ENCODE measurements around the gene PRDM9. TPM values are rescaled to one million over a fixed set of nuclear protein-coding genes. Genes with fewer than 3 reads are reported as not detected.
"Not testable (repeated sequence)": the region's sequence is repeated elsewhere in the genome, so short reads cannot be mapped to it uniquely, and the experiment has no call there.

Gene PRDM9
- total RNA-seq (not detected), polyA plus RNA-seq (not detected)

- Histone ChIP-seq H3K36me3 (ENCODE audit: insufficient read depth) (no peaks in the 10 kb centered on the region), H3K27ac (ENCODE audit: low read depth) (no peak within 1 kb of the TSS), H3K4me3 (ENCODE audit: low read depth, low read length) (no peak within 1 kb of the TSS), H3K4me1 (ENCODE audit: insufficient read depth) (no peaks in the 10 kb centered on the region)
- peak; percentile 14 for DNase-seq (ENCODE audit: extremely low spot score)
- 62% methylated on average over 27 of the region's 27 CpGs for WGBS
Measured at GRCh38 chr5:23507278-23507685, at the start of gene PRDM9. Gene PRDM9, plus strand, starts transcription at chr5:23507609. Its CDS starts 1,425 bp downstream, at chr5:23509034.

- WGBS, result 75% methylated on average over 3 of the region's 3 CpGs
- Histone ChIP-seq H3K27ac (ENCODE audit: low read depth) (no peak overlapping the region), H3K4me3 (ENCODE audit: low read depth, low read length) (no peak overlapping the region), H3K36me3 (ENCODE audit: insufficient read depth) (no peaks in the 10 kb centered on the region), H3K4me1 (ENCODE audit: insufficient read depth) (no peaks in the 10 kb centered on the region)
- DNase-seq (ENCODE audit: extremely low spot score), result no peak
Measured at GRCh38 chr5:23457780-23458179, 49.6 kb upstream of the PRDM9 start.

GRCh38 chr5:23459214-23459613, 48.2 kb upstream of the PRDM9 start:
- Histone ChIP-seq H3K27ac (ENCODE audit: low read depth) (no peak overlapping the region), H3K4me1 (ENCODE audit: insufficient read depth) (no peaks in the 10 kb centered on the region), H3K36me3 (ENCODE audit: insufficient read depth) (no peaks in the 10 kb centered on the region), H3K4me3 (ENCODE audit: low read depth, low read length) (no peak overlapping the region)
- WGBS, result 95% methylated on average over 3 of the region's 3 CpGs
- no peak for DNase-seq (ENCODE audit: extremely low spot score)

GRCh38 chr5:23461576-23461975, 45.8 kb upstream of the PRDM9 start:
- H3K27ac ChIP-seq (ENCODE audit: low read depth), result no peak overlapping the region
- no peaks in the 10 kb centered on the region for H3K4me1 ChIP-seq (ENCODE audit: insufficient read depth)
- DNase-seq (ENCODE audit: extremely low spot score), result no peak
- H3K4me3 ChIP-seq (ENCODE audit: low read depth, low read length), result no peak overlapping the region
- no peaks in the 10 kb centered on the region for H3K36me3 ChIP-seq (ENCODE audit: insufficient read depth)
- WGBS, result 97% methylated on average over 1 of the region's 1 CpG

GRCh38 chr5:23466401-23466912, 41.0 kb upstream of the PRDM9 start:
- WGBS, result 21% methylated on average over 2 of the region's 2 CpGs
- Histone ChIP-seq H3K4me3 (ENCODE audit: low read depth, low read length) (no peak overlapping the region), H3K4me1 (ENCODE audit: insufficient read depth) (no peaks in the 10 kb centered on the region), H3K27ac (ENCODE audit: low read depth) (no peak overlapping the region), H3K36me3 (ENCODE audit: insufficient read depth) (no peaks in the 10 kb centered on the region)
- no peak for DNase-seq (ENCODE audit: extremely low spot score)

- Histone ChIP-seq H3K27ac (ENCODE audit: low read depth) (no peak overlapping the region), H3K4me3 (ENCODE audit: low read depth, low read length) (no peak overlapping the region), H3K36me3 (ENCODE audit: insufficient read depth) (no peaks in the 10 kb centered on the region), H3K4me1 (ENCODE audit: insufficient read depth) (no peaks in the 10 kb centered on the region)
- no peak for DNase-seq (ENCODE audit: extremely low spot score)
- WGBS, result 70% methylated on average over 3 of the region's 3 CpGs
Measured at GRCh38 chr5:23468658-23469057, 38.8 kb upstream of the PRDM9 start.

GRCh38 chr5:23473915-23474314, 33.5 kb upstream of the PRDM9 start:
- no peaks in the 10 kb centered on the region for H3K36me3 ChIP-seq (ENCODE audit: insufficient read depth)
- no peak overlapping the region for H3K27ac ChIP-seq (ENCODE audit: low read depth)
- H3K4me1 ChIP-seq (ENCODE audit: insufficient read depth), result no peaks in the 10 kb centered on the region
- no peak for DNase-seq (ENCODE audit: extremely low spot score)
- H3K4me3 ChIP-seq (ENCODE audit: low read depth, low read length), result no peak overlapping the region

- Histone ChIP-seq H3K4me1 (ENCODE audit: insufficient read depth) (no peaks in the 10 kb centered on the region), H3K36me3 (ENCODE audit: insufficient read depth) (no peaks in the 10 kb centered on the region), H3K4me3 (ENCODE audit: low read depth, low read length) (no peak overlapping the region), H3K27ac (ENCODE audit: low read depth) (no peak overlapping the region)
- no peak for DNase-seq (ENCODE audit: extremely low spot score)
- 38% methylated on average over 1 of the region's 1 CpG for WGBS
Measured at GRCh38 chr5:23474315-23474714, 33.1 kb upstream of the PRDM9 start.

GRCh38 chr5:23476580-23476979, 30.8 kb upstream of the PRDM9 start:
- no peak for DNase-seq (ENCODE audit: extremely low spot score)
- Histone ChIP-seq H3K27ac (ENCODE audit: low read depth) (no peak overlapping the region), H3K4me1 (ENCODE audit: insufficient read depth) (no peaks in the 10 kb centered on the region), H3K36me3 (ENCODE audit: insufficient read depth) (no peaks in the 10 kb centered on the region), H3K4me3 (ENCODE audit: low read depth, low read length) (no peak overlapping the region)
- 83% methylated on average over 1 of the region's 1 CpG for WGBS

- WGBS, result 77% methylated on average over 2 of the region's 2 CpGs
- no peak for DNase-seq (ENCODE audit: extremely low spot score)
- no peak overlapping the region for H3K27ac ChIP-seq (ENCODE audit: low read depth)
- H3K36me3 ChIP-seq (ENCODE audit: insufficient read depth), result no peaks in the 10 kb centered on the region
- no peak overlapping the region for H3K4me3 ChIP-seq (ENCODE audit: low read depth, low read length)
- H3K4me1 ChIP-seq (ENCODE audit: insufficient read depth), result no peaks in the 10 kb centered on the region
Measured at GRCh38 chr5:23482642-23483041, 24.8 kb upstream of the PRDM9 start.

GRCh38 chr5:23483090-23483489, 24.3 kb upstream of the PRDM9 start:
- no peak overlapping the region for H3K27ac ChIP-seq (ENCODE audit: low read depth)
- WGBS, result 91% methylated on average over 2 of the region's 2 CpGs
- no peaks in the 10 kb centered on the region for H3K4me1 ChIP-seq (ENCODE audit: insufficient read depth)
- H3K4me3 ChIP-seq (ENCODE audit: low read depth, low read length), result no peak overlapping the region
- no peaks in the 10 kb centered on the region for H3K36me3 ChIP-seq (ENCODE audit: insufficient read depth)
- no peak for DNase-seq (ENCODE audit: extremely low spot score)

- DNase-seq (ENCODE audit: extremely low spot score), result no peak
- Histone ChIP-seq H3K36me3 (ENCODE audit: insufficient read depth) (no peaks in the 10 kb centered on the region), H3K4me1 (ENCODE audit: insufficient read depth) (no peaks in the 10 kb centered on the region), H3K4me3 (ENCODE audit: low read depth, low read length) (no peak overlapping the region), H3K27ac (ENCODE audit: low read depth) (no peak overlapping the region)
- 74% methylated on average over 5 of the region's 5 CpGs for WGBS
Measured at GRCh38 chr5:23484096-23484495, 23.3 kb upstream of the PRDM9 start.

GRCh38 chr5:23486227-23486626, 21.2 kb upstream of the PRDM9 start:
- H3K27ac ChIP-seq (ENCODE audit: low read depth); DNase-seq (ENCODE audit: extremely low spot score); H3K36me3 ChIP-seq (ENCODE audit: insufficient read depth); H3K4me1 ChIP-seq (ENCODE audit: insufficient read depth); H3K4me3 ChIP-seq (ENCODE audit: low read depth, low read length): not testable (repeated sequence)
- 94% methylated on average over 2 of the region's 2 CpGs for WGBS

- 90% methylated on average over 1 of the region's 1 CpG for WGBS
- Histone ChIP-seq H3K27ac (ENCODE audit: low read depth) (no peak overlapping the region), H3K36me3 (ENCODE audit: insufficient read depth) (no peaks in the 10 kb centered on the region), H3K4me1 (ENCODE audit: insufficient read depth) (no peaks in the 10 kb centered on the region), H3K4me3 (ENCODE audit: low read depth, low read length) (no peak overlapping the region)
- DNase-seq (ENCODE audit: extremely low spot score), result no peak
Measured at GRCh38 chr5:23490993-23491392, 16.4 kb upstream of the PRDM9 start.

GRCh38 chr5:23494558-23494957, 12.9 kb upstream of the PRDM9 start:
- Histone ChIP-seq H3K4me3 (ENCODE audit: low read depth, low read length) (no peak overlapping the region), H3K27ac (ENCODE audit: low read depth) (no peak overlapping the region), H3K36me3 (ENCODE audit: insufficient read depth) (no peaks in the 10 kb centered on the region), H3K4me1 (ENCODE audit: insufficient read depth) (no peaks in the 10 kb centered on the region)
- WGBS, result 77% methylated on average over 1 of the region's 1 CpG
- DNase-seq (ENCODE audit: extremely low spot score), result no peak

All from urinary bladder (tissue), 4 donors.